H1 (cell line): ENCODE results near the gene CASR. TPM values are rescaled to one million over a fixed set of nuclear protein-coding genes. Genes with fewer than 3 reads are reported as not detected.

Experiments
- CTCF ChIA-PET: fragments of 300-600 bp; sonication (Branson Sonifier 250); formaldehyde crosslinking; loops from one replicate; lab custom pipeline; 2021; ENCODE audit not compliant: partially characterized antibody; lab: Charles Lee
- POLR2A ChIA-PET: fragments of 300-600 bp; sonication (Branson Sonifier 250); formaldehyde crosslinking; loops from one replicate; lab custom pipeline; 2021; ENCODE audit warnings: inconsistent platforms; ENCODE audit not compliant: partially characterized antibody; lab: Charles Lee
- DNase-seq, 2 experiments: peaks; one replicate each; pipeline versions ENCODE4 v3.0.0 to v3.0.0-alpha.2; 2010 to 2022; ENCODE audit warnings: low spot score in 2 of 2, low read depth in 1 of 2, mixed read lengths in 1 of 2
- FAIRE-seq: peaks from 2 replicates; lab custom pipeline; 2011; peaks lifted over from hg19 to GRCh38; lab: Jason Lieb, UNC
- H2AFZ ChIP-seq: 2 replicates; pipeline ENCODE4 v1.8.1; 2012; ENCODE audit warnings: low read length, inconsistent platforms
- H2AK5ac ChIP-seq: 2 replicates; pipeline ENCODE4 v1.6.1; 2013; ENCODE audit warnings: low read depth, low read length
- H2BK120ac ChIP-seq: replicated peaks from 2 replicates; pipeline ENCODE3; 2013; ENCODE audit warnings: low read depth, low read length, inconsistent platforms
- H2BK12ac ChIP-seq: 2 replicates; pipeline ENCODE4 v1.6.1; 2013; ENCODE audit warnings: low read depth, low read length
- H2BK15ac ChIP-seq: 2 replicates; pipeline ENCODE4 v1.6.1; 2013; ENCODE audit warnings: low read length
- H2BK20ac ChIP-seq: 2 replicates; pipeline ENCODE4 v1.6.1; 2013; ENCODE audit warnings: low read length
- H2BK5ac ChIP-seq: 2 replicates; pipeline ENCODE4 v1.6.1; 2013; ENCODE audit warnings: low read depth, low read length
- H3K14ac ChIP-seq: 2 replicates; pipeline ENCODE4 v1.6.1; 2013; ENCODE audit warnings: inconsistent platforms; ENCODE audit not compliant: insufficient read length
- H3K18ac ChIP-seq: 2 replicates; pipeline ENCODE4 v1.6.1; 2013; ENCODE audit warnings: low read length; ENCODE audit errors: extremely low read depth
- H3K23ac ChIP-seq: 2 replicates; pipeline ENCODE4 v1.6.1; 2013; ENCODE audit warnings: inconsistent platforms; ENCODE audit not compliant: insufficient read length
- H3K23me2 ChIP-seq: 2 replicates; pipeline ENCODE4 v1.6.1; 2013; ENCODE audit warnings: low read depth, low read length
- H3K27ac ChIP-seq: 2 replicates; pipeline ENCODE4 v1.6.1; 2011; ENCODE audit warnings: low read depth, low read length, inconsistent platforms
- H3K27me3 ChIP-seq, 4 experiments: replicated peaks in 1 of 4; 1 replicate in 1 of 4; 2 replicates in 3 of 4; pipeline versions ENCODE4 v1.6.1 to v1.8.1; 2011 to 2013; ENCODE audit warnings: low read length in 3 of 4, mild to moderate bottlenecking in 3 of 4, inconsistent platforms in 2 of 4, mixed read lengths in 2 of 4, moderate library complexity in 1 of 4; ENCODE audit not compliant: control insufficient read depth in 3 of 4, insufficient read depth in 3 of 4; ENCODE audit errors: extremely low read depth in 1 of 4
- H3K36me3 ChIP-seq, 4 experiments: 2 replicates each; pipeline versions ENCODE4 v1.6.1 to v1.8.1; 2011 to 2013; ENCODE audit warnings: mild to moderate bottlenecking in 4 of 4, low read length in 3 of 4, moderate library complexity in 2 of 4, control low read depth in 1 of 4, inconsistent platforms in 1 of 4; ENCODE audit not compliant: insufficient read depth in 4 of 4, control insufficient read depth in 2 of 4
- H3K4ac ChIP-seq: replicated peaks from 2 replicates; pipeline ENCODE3; 2013; ENCODE audit warnings: low read length, low read depth, mixed read lengths, inconsistent platforms; ENCODE audit not compliant: insufficient read length
- H3K4me1 ChIP-seq, 4 experiments: replicated peaks in 1 of 4; 1 replicate in 1 of 4; 2 replicates in 3 of 4; pipeline versions ENCODE4 v1.6.1 to v1.8.1; 2011 to 2013; ENCODE audit warnings: low read length in 3 of 4, inconsistent platforms in 2 of 4, mixed read lengths in 1 of 4; ENCODE audit not compliant: insufficient read depth in 4 of 4, control insufficient read depth in 3 of 4
- H3K4me2 ChIP-seq, 2 experiments: 2 replicates each; pipeline versions ENCODE4 v1.6.1 to v1.8.1; 2011 to 2013; ENCODE audit warnings: low read depth in 2 of 2, low read length in 2 of 2, control low read depth in 1 of 2, inconsistent platforms in 1 of 2, mild to moderate bottlenecking in 1 of 2; ENCODE audit not compliant: insufficient read depth in 1 of 2
- H3K4me3 ChIP-seq, 4 experiments: fragments of 200-600, 300-600 bp in 1 of 4; sonication (generic), shearing (Covaris generic), sonication (Bioruptor Twin) in 1 of 4; 2 replicates each; pipeline versions ENCODE4 v1.5.1 to v1.8.1; 2011 to 2016; ENCODE audit warnings: low read length in 4 of 4, low read depth in 3 of 4, control low read depth in 2 of 4, inconsistent platforms in 2 of 4, mild to moderate bottlenecking in 2 of 4, mixed read lengths in 1 of 4, moderate library complexity in 1 of 4; ENCODE audit not compliant: insufficient read depth in 2 of 4; ENCODE audit errors: extremely low read depth in 1 of 4
- H3K56ac ChIP-seq: replicated peaks from 2 replicates; pipeline ENCODE3; 2013; ENCODE audit warnings: low read depth, mild to moderate bottlenecking, mixed read lengths, low read length, inconsistent platforms; ENCODE audit not compliant: insufficient read length
- H3K79me1 ChIP-seq: 2 replicates; pipeline ENCODE4 v1.6.1; 2013; ENCODE audit warnings: low read depth, low read length, control low read depth
- H3K79me2 ChIP-seq, 2 experiments: 2 replicates each; pipeline versions ENCODE4 v1.6.1 to v1.8.1; 2012 to 2013; ENCODE audit warnings: low read length in 2 of 2, mild to moderate bottlenecking in 2 of 2, inconsistent platforms in 1 of 2; ENCODE audit not compliant: insufficient read depth in 2 of 2, control insufficient read depth in 1 of 2
- H3K9ac ChIP-seq, 4 experiments: replicated peaks in 1 of 4; 1 replicate in 1 of 4; 2 replicates in 3 of 4; pipeline versions ENCODE4 v1.6.1 to v1.8.1; 2011 to 2013; ENCODE audit warnings: low read depth in 3 of 4, low read length in 3 of 4, control low read depth in 2 of 4, mild to moderate bottlenecking in 2 of 4, moderate library complexity in 2 of 4, inconsistent platforms in 1 of 4; ENCODE audit errors: extremely low read depth in 1 of 4
- H3K9me3 ChIP-seq, 2 experiments: 2 replicates each; pipeline versions ENCODE4 v1.6.1 to v1.8.1; 2012 to 2013; ENCODE audit warnings: mild to moderate bottlenecking in 2 of 2, moderate library complexity in 2 of 2, control low read depth in 1 of 2, inconsistent platforms in 1 of 2, low read depth in 1 of 2, low read length in 1 of 2, mixed read lengths in 1 of 2; ENCODE audit not compliant: insufficient read depth in 2 of 2
- H4K20me1 ChIP-seq, 2 experiments: replicated peaks in 1 of 2; 2 replicates each; pipeline versions ENCODE3 to v1.8.1; 2011 to 2013; ENCODE audit warnings: inconsistent platforms in 2 of 2, low read length in 2 of 2, mild to moderate bottlenecking in 1 of 2; ENCODE audit not compliant: insufficient read depth in 2 of 2, control insufficient read depth in 1 of 2
- H4K5ac ChIP-seq: 2 replicates; pipeline ENCODE4 v1.6.1; 2013; ENCODE audit warnings: low read length, low read depth, mixed read lengths, inconsistent platforms; ENCODE audit not compliant: insufficient read length
- H4K8ac ChIP-seq: 2 replicates; pipeline ENCODE4 v1.8.0; 2013; ENCODE audit warnings: mild to moderate bottlenecking, moderate library complexity, low read length, inconsistent platforms; ENCODE audit not compliant: insufficient read depth; ENCODE audit errors: extremely low read depth
- H4K91ac ChIP-seq: replicated peaks from 2 replicates; pipeline ENCODE3; 2013; ENCODE audit warnings: low read length, mixed read lengths, inconsistent platforms; ENCODE audit not compliant: insufficient read length
- BACH1 ChIP-seq: IDR thresholded peaks from 2 replicates; pipeline ENCODE4 v1.6.1; 2012; ENCODE audit warnings: low read length, improper control_type of control experiment
- CREB1 ChIP-seq: IDR thresholded peaks from 2 replicates; pipeline ENCODE4 v1.6.1; 2012; ENCODE audit warnings: inconsistent platforms
- GTF2F1 ChIP-seq: IDR thresholded peaks from 2 replicates; pipeline ENCODE4 v1.6.1; 2012; ENCODE audit warnings: low read depth, low read length, improper control_type of control experiment, borderline replicate concordance
- HDAC6 ChIP-seq: IDR thresholded peaks from one replicate; pipeline ENCODE4 v1.7.1; 2012; ENCODE audit warnings: low read depth, mild to moderate bottlenecking, inconsistent platforms, low read length, moderate library complexity
- MAFK ChIP-seq: IDR thresholded peaks from 2 replicates; pipeline ENCODE4 v1.6.1; 2012; ENCODE audit warnings: low read depth, mild to moderate bottlenecking, improper control_type of control experiment, low read length
- NRF1 ChIP-seq: IDR thresholded peaks from 2 replicates; pipeline ENCODE4 v1.6.1; 2011; ENCODE audit warnings: mild to moderate bottlenecking, low read depth, low read length, improper control_type of control experiment
- SIN3A ChIP-seq, 2 experiments: IDR thresholded peaks in 1 of 2; conservative IDR thresholded peaks in 1 of 2; 2 replicates each; pipeline ENCODE4 v1.6.1; 2011 to 2012; ENCODE audit warnings: low read length in 2 of 2, improper control_type of control experiment in 1 of 2, low read depth in 1 of 2, mild to moderate bottlenecking in 1 of 2
- SIX5 ChIP-seq: IDR thresholded peaks from 2 replicates; pipeline ENCODE4 v1.6.1; 2011; ENCODE audit warnings: mild to moderate bottlenecking, low read depth, low read length
- SP1 ChIP-seq: IDR thresholded peaks from 2 replicates; pipeline ENCODE4 v1.6.1; 2011; ENCODE audit warnings: low read depth, low read length
- SP2 ChIP-seq: IDR thresholded peaks from 2 replicates; pipeline ENCODE4 v1.6.1; 2012; ENCODE audit warnings: mild to moderate bottlenecking, low read length, inconsistent platforms
- WGBS, 2 experiments: shearing (Covaris generic) in 1 of 2; methylation state at CpG; one replicate each; pipeline versions ENCODE4 v1.1.6 to v1.1.7; 2013 to 2015; ENCODE audit warnings: low lambda C conversion rate in 2 of 2, mixed read lengths in 2 of 2, inconsistent platforms in 1 of 2, low coverage in 1 of 2, missing lambda C conversion rate in 1 of 2; ENCODE audit not compliant: insufficient replicate concordance in 2 of 2, insufficient coverage in 1 of 2, insufficient read length in 1 of 2; ENCODE audit errors: extremely low coverage in 1 of 2, missing lambda C conversion rate in 1 of 2; 5-methylcytosine and 5-hydroxymethylcytosine counted together
- polyA plus RNA-seq, 7 experiments: library from polyadenylated mRNA; depleted of rRNA in 3 of 7; stranded (reverse) in 5 of 7; unstranded in 2 of 7; fragments of >200 nt in 5 of 7; fragments of 200-250 nt in 2 of 7; gene quantifications; 1 replicate in 5 of 7; 2 replicates in 1 of 7; 4 replicates in 1 of 7; pipeline versions ENCODE4 v1.2.1 to v1.2.3, GENCODE V29; 2011 to 2013; ENCODE audit warnings: missing spikeins in 2 of 7, mixed read lengths in 2 of 7
- total RNA-seq: library from RNA; stranded (reverse); fragmentation: NEBNext Ultra II Directional; extraction: Animal tissue kit (Norgen Biotek cat#: 25700); gene quantifications from 2 replicates; pipeline ENCODE4 v1.2.1, GENCODE V29; 2021

Gene CASR
- total and polyA plus RNA-seq, 2 of the 8 experiments (the other 6 are each of a cell fraction or from before 2014, with no cell fraction given): 0.36 to 0.58 TPM

DNA sequence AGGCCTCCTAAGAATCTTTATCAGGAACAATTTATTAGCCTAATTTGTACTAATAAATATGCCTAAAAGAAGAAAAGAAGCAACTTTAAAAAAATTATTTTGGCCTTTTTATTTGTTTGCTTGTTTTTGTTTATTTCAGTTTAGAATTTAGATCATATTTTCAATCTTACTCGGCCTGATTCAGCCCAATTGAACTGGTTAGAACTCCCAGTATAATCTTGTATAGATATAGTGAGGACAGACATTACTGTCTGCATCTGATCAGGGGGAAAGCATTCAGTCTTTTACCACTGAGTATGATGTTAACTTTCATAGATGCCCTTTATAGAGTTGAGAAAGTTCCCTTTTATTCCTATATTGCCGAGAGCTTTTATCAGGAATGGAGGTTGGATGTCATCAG, 85.6 kb downstream of the CASR start:
- no peak overlapping the region for H2BK5ac ChIP-seq
- no peak overlapping the region for H3K23ac ChIP-seq
- no peak overlapping the region for H2AK5ac ChIP-seq
- H3K27ac ChIP-seq: no peak overlapping the region
- POLR2A ChIA-PET: interaction anchor here (1.0 kb wide), 1 partner anchor 9 kb away, joined by 3 read pairs; no protein-coding TSS in a partner anchor
- no peak overlapping the region for H3K4me3 ChIP-seq
- no peaks in the 10 kb centered on the region for H3K27me3 ChIP-seq
- H2BK20ac ChIP-seq: no peak overlapping the region
- H4K8ac ChIP-seq: no peak overlapping the region
- H2AFZ ChIP-seq: no peak overlapping the region
- no peaks in the 10 kb centered on the region for H3K23me2 ChIP-seq
- H3K56ac ChIP-seq: no peak overlapping the region
- no peak overlapping the region for H4K91ac ChIP-seq
- no peak overlapping the region for H2BK12ac ChIP-seq
- no peak for FAIRE-seq
- 89% methylated on average over 2 of the region's 2 CpGs; no CpG with 5 or more reads in 1 of the 2 experiments for WGBS, 2 experiments
- no peaks in the 10 kb centered on the region for H3K4me1 ChIP-seq
- no peak overlapping the region for H4K5ac ChIP-seq
- no peak overlapping the region for H3K18ac ChIP-seq
- DNase-seq: no peak
- TF ChIP-seq BACH1: no peak
- TF ChIP-seq SIN3A (conservative IDR thresholded peaks at IDR 0.05 in 1 of 2, IDR thresholded peaks at IDR 0.05 in 1 of 2; ENCODE audit: low read depth in 1 of 2, low read length in 2 of 2): no peak
- no peak for TF ChIP-seq SP2
- no peak for TF ChIP-seq MAFK
- TF ChIP-seq SP1: no peak
- TF ChIP-seq HDAC6: no peak
- no peak for TF ChIP-seq NRF1
- TF ChIP-seq SIX5: no peak
- TF ChIP-seq GTF2F1: no peak
- no peak for TF ChIP-seq CREB1
- 0 out of 4 replicates have a peak, but pooled peaks cover 3% of the 10 kb centered on the region in 2 experiments for H3K9me3 ChIP-seq
- no peak overlapping the region for H3K14ac ChIP-seq
- H3K79me2 ChIP-seq: no peaks in the 10 kb centered on the region
- H3K4me2 ChIP-seq: no peak overlapping the region
- CTCF ChIA-PET: interaction anchor here (0.6 kb wide), 1 partner anchor 722 kb away, joined by 3 read pairs; no protein-coding TSS in a partner anchor
- no peaks in the 10 kb centered on the region for H3K79me1 ChIP-seq
- H3K4ac ChIP-seq: no peak overlapping the region
- no peaks in the 10 kb centered on the region for H3K36me3 ChIP-seq
- no peak overlapping the region for H2BK120ac ChIP-seq
- no peak overlapping the region for H2BK15ac ChIP-seq
- no peaks in the 10 kb centered on the region for H4K20me1 ChIP-seq
- H3K9ac ChIP-seq: no peak overlapping the region
